K562 (cell line): ENCODE measurements around the gene CRCP. TPM values are rescaled to one million over a fixed set of nuclear protein-coding genes. Genes with fewer than 3 reads are reported as not detected.
A peak's percentile ranks its signal among the peaks of the same experiment; 100 is the strongest.

Experiments
- CEBPB ChIP-seq: fragments of 450-650 bp; IDR thresholded peaks from 2 replicates; pipeline ENCODE4 v1.6.1; 2016; ENCODE audit warnings: missing genetic modification characterization, missing compliant biosample characterization
- CHAMP1 ChIP-seq: fragments of 450-650 bp; IDR thresholded peaks from 2 replicates; pipeline ENCODE4 v1.6.1; 2016; ENCODE audit warnings: mild to moderate bottlenecking
- HDAC2 ChIP-seq: fragments of 450-650 bp; IDR thresholded peaks from 2 replicates; pipeline ENCODE4 v1.6.1; 2016; ENCODE audit warnings: mild to moderate bottlenecking
- L3MBTL2 ChIP-seq: fragments of 450-650 bp; IDR thresholded peaks from 2 replicates; pipeline ENCODE4 v1.6.1; 2016; ENCODE audit warnings: mild to moderate bottlenecking, moderate library complexity
- PHB ChIP-seq: fragments of 250-450 bp; sonication (Bioruptor Pico); IDR thresholded peaks from 2 replicates; pipeline ENCODE4 v1.5.0; 2021
- SMAD2 ChIP-seq: fragments of 150-350 bp; IDR thresholded peaks from 2 replicates; pipeline ENCODE4 v1.6.1; 2014; ENCODE audit warnings: low read depth, mild to moderate bottlenecking, low read length
- SMARCB1 ChIP-seq: IDR thresholded peaks from 2 replicates; pipeline ENCODE4 v1.6.1; 2011; ENCODE audit warnings: improper control_type of control experiment, low read depth; ENCODE audit not compliant: insufficient read length
- USF2 ChIP-seq: sonication (generic); formaldehyde crosslinking; IDR thresholded peaks from 2 replicates; pipeline ENCODE4 v1.5.0; 2020; ENCODE audit warnings: missing genetic modification reagents
- ZBTB40 ChIP-seq, 2 experiments: fragments of 450-650 bp in 1 of 2; sonication (generic) in 1 of 2; formaldehyde crosslinking in 1 of 2; IDR thresholded peaks; 2 replicates each; pipeline versions ENCODE4 v1.7.1 to v1.9.0; 2016 to 2022; ENCODE audit warnings: inconsistent platforms in 1 of 2, mild to moderate bottlenecking in 1 of 2, missing genetic modification reagents in 1 of 2
- polyA plus RNA-seq, 8 experiments: library from polyadenylated mRNA; depleted of rRNA in 4 of 8; stranded (reverse) in 5 of 8; unstranded in 3 of 8; fragments of >200 nt; fragmentation: Nextera tagmentation in 2 of 8; fragmentation: Illumina TruSeq in 1 of 8; extraction: Ambion mirVana in 2 of 8; extraction: Trizol in 1 of 8; gene quantifications; 2 replicates each; pipeline versions ENCODE4 v1.2.1 to v1.2.3, GENCODE V29; 2011 to 2014; ENCODE audit warnings: inconsistent platforms in 1 of 8, missing spikeins in 1 of 8
- total RNA-seq, 7 experiments: library from RNA; depleted of rRNA in 6 of 7; stranded (reverse); fragments of >200 nt in 6 of 7; fragmentation: Illumina TruSeq in 2 of 7; extraction: Trizol in 2 of 7; gene quantifications; 2 replicates each; pipeline versions ENCODE4 v1.2.1 to v1.2.3, GENCODE V29; 2011 to 2021; ENCODE audit warnings: low replicate concordance in 1 of 7
- TF ChIP-seq, protein P1 (sequence below): sonication (generic); formaldehyde crosslinking; IDR thresholded peaks from 2 replicates; pipeline ENCODE4 v1.8.1; 2023; ENCODE audit warnings: mild to moderate bottlenecking, missing genetic modification reagents
- TF ChIP-seq, protein P2 (sequence below): fragments of 250-450 bp; sonication (Bioruptor Pico); IDR thresholded peaks from 2 replicates; pipeline ENCODE4 v1.8.0; 2021; ENCODE audit warnings: moderate library complexity, mild to moderate bottlenecking, inconsistent platforms

The CRCP gene
- total and polyA plus RNA-seq, 9 of the 15 experiments (the other 6 are each of a cell fraction or from before 2014, with no cell fraction given): 22.1 to 58.3 (median 43.4) TPM

GRCh38 chr7:66075590-66076461 is 38.8 kb upstream of the CRCP start, which contains the start of gene ASL (continued):
- TF ChIP-seq, protein P1, sequence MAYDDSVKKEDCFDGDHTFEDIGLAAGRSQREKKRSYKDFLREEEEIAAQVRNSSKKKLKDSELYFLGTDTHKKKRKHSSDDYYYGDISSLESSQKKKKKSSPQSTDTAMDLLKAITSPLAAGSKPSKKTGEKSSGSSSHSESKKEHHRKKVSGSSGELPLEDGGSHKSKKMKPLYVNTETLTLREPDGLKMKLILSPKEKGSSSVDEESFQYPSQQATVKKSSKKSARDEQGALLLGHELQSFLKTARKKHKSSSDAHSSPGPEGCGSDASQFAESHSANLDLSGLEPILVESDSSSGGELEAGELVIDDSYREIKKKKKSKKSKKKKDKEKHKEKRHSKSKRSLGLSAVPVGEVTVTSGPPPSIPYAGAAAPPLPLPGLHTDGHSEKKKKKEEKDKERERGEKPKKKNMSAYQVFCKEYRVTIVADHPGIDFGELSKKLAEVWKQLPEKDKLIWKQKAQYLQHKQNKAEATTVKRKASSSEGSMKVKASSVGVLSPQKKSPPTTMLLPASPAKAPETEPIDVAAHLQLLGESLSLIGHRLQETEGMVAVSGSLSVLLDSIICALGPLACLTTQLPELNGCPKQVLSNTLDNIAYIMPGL (CRISPR knock-in tag): peak; percentile 62; the same call in 1 of the 2 replicates
- no peak for TF ChIP-seq CEBPB (tag)
- TF ChIP-seq ZBTB40 (IDR thresholded peaks at IDR 0.05): 0 out of 2 replicates have a peak, but pooled peaks have one; percentile 24
- no peak for TF ChIP-seq ZBTB40 (CRISPR knock-in tag; IDR thresholded peaks at IDR 0.05)
- TF ChIP-seq PHB (CRISPR knock-in tag): no peak
- no peak for TF ChIP-seq SMAD2
- TF ChIP-seq CHAMP1: no peak
- TF ChIP-seq HDAC2: peak; percentile 64
- TF ChIP-seq, protein P2, sequence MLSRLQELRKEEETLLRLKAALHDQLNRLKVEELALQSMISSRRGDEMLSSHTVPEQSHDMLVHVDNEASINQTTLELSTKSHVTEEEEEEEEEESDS (CRISPR knock-in tag): no peak
- TF ChIP-seq L3MBTL2: peak; percentile 83
- 0 out of 2 replicates have a peak, but pooled peaks have one; percentile 24 for TF ChIP-seq USF2 (CRISPR knock-in tag)
- no peak for TF ChIP-seq SMARCB1
